Activated CD8-positive, alpha-beta T cell treated with anti-CD3 and anti-CD28 coated beads for 36 hours (primary cell): ENCODE data around the gene DDX56. TPM values are rescaled to one million over a fixed set of nuclear protein-coding genes. Genes with fewer than 3 reads are reported as not detected.
A peak's percentile ranks its signal among the peaks of the same experiment; 100 is the strongest.

Experiments used
- ATAC-seq: fragments of 200-7000 bp; cut with Tn5 transposase; one replicate; pipeline ENCODE4 v1.10.0; 2021; ENCODE audit warnings: mild to moderate bottlenecking, moderate library complexity
- CTCF ChIA-PET: fragments of 350-600 bp; sonication (Branson Sonifier 250); formaldehyde crosslinking; loops from one replicate; lab custom pipeline; 2021; ENCODE audit warnings: antibody characterized with exemption; lab: Charles Lee
- POLR2A ChIA-PET: fragments of 350-600 bp; sonication (Branson Sonifier 250); formaldehyde crosslinking; loops from one replicate; lab custom pipeline; 2021; ENCODE audit warnings: antibody characterized with exemption; lab: Charles Lee
- DNase-seq: peaks from one replicate; pipeline ENCODE4 v3.0.0-alpha.2; 2020
- H3K27ac Mint-ChIP-seq: one replicate; pipeline ENCODE4 v1.8.0; 2021; ENCODE audit warnings: mild to moderate bottlenecking, mixed read lengths
- H3K27me3 Mint-ChIP-seq: one replicate; pipeline ENCODE4 v1.8.0; 2021; ENCODE audit warnings: mixed read lengths
- H3K36me3 Mint-ChIP-seq: one replicate; pipeline ENCODE4 v1.8.0; 2021; ENCODE audit warnings: low read depth, mixed read lengths
- H3K4me1 Mint-ChIP-seq: one replicate; pipeline ENCODE4 v1.8.0; 2021; ENCODE audit warnings: low read depth, mixed read lengths
- H3K4me3 Mint-ChIP-seq: one replicate; pipeline ENCODE4 v1.8.0; 2021; ENCODE audit warnings: mild to moderate bottlenecking, moderate library complexity, mixed read lengths
- H3K9me3 Mint-ChIP-seq: one replicate; pipeline ENCODE4 v1.8.0; 2021; ENCODE audit warnings: mixed read lengths
- CTCF ChIP-seq: fragments of 200-600 bp; IDR thresholded peaks from one replicate; pipeline ENCODE4 v1.8.0; 2022; ENCODE audit warnings: antibody characterized with exemption, mild to moderate bottlenecking
- intact Hi-C: fragments of 100-400 bp; cut with micrococcal nuclease; formaldehyde crosslinking; loops from one replicate; pipeline ENCODE4 v1.10.0; 2022
- total RNA-seq, 2 experiments: library from RNA; stranded (reverse); gene quantifications; one replicate each; pipeline ENCODE4 v1.2.3, GENCODE V29; 2021

Gene DDX56
- total RNA-seq, 2 experiments from 2014 or later = 92.3 to 98.3 TPM

GRCh38 chr7:44587843-44588711 is 14.4 kb upstream of the DDX56 start:
- ATAC-seq (peak; percentile 89), DNase-seq (peak; percentile 85)
- ChIA-PET CTCF (interaction anchor here (0.5 to 1.6 kb wide), 12 partner anchors 12 to 338 kb away, joined by 3 to 6 read pairs (median 4); no protein-coding TSS in a partner anchor), POLR2A (interaction anchor here (0.8 to 1.2 kb wide), 3 partner anchors 15 to 236 kb away, joined by 3 to 7 read pairs (median 3); partner anchors contain the start of gene DDX56)
- H3K4me3 Mint-ChIP-seq = no peak overlapping the region
- peaks cover 8% of the 10 kb centered on the region for H3K4me1 Mint-ChIP-seq
- intact Hi-C loops = loop anchor here (10.0 kb wide), 1 partner anchor 167 kb away; no protein-coding TSS in a partner anchor
- H3K9me3 Mint-ChIP-seq = no peaks in the 10 kb centered on the region
- no peaks in the 10 kb centered on the region for H3K36me3 Mint-ChIP-seq
- H3K27me3 Mint-ChIP-seq = no peaks in the 10 kb centered on the region
- H3K27ac Mint-ChIP-seq = no peak overlapping the region
- peak; percentile 79 for TF ChIP-seq CTCF

- Mint-ChIP-seq H3K4me3 (peak overlapping the region; percentile 93), H3K36me3 (peaks cover 28% of the 10 kb centered on the region), H3K27ac (peak overlapping the region; percentile 95), H3K27me3 (no peaks in the 10 kb centered on the region), H3K4me1 (peaks cover 32% of the 10 kb centered on the region), H3K9me3 (no peaks in the 10 kb centered on the region)
- ChIA-PET POLR2A (interaction anchor here (0.8 to 3.2 kb wide), 9 partner anchors 8 to 302 kb away, joined by 3 to 32 read pairs (median 4); partner anchors contain the start of genes DDX56, OGDH and PURB), CTCF (interaction anchor here (0.9 to 1.5 kb wide), 3 partner anchors 9 to 73 kb away, joined by 3 read pairs; partner anchors contain the start of gene DDX56)
- ATAC-seq = no peak
- TF ChIP-seq CTCF = no peak
- DNase-seq = no peak
- intact Hi-C loops = loop anchor here (5.0 to 10.0 kb wide), 2 partner anchors 171 to 264 kb away; partner anchors contain the start of gene H2AZ2
Observed at GRCh38 chr7:44583146-44583865, 9.6 kb upstream of the DDX56 start.

- intact Hi-C loops = loop anchor here (5.0 to 10.0 kb wide), 2 partner anchors 173 to 265 kb away; partner anchors contain the start of gene H2AZ2
- Mint-ChIP-seq H3K4me3 (peak within 1 kb of the TSS; percentile 93), H3K27ac (peak within 1 kb of the TSS; percentile 95), H3K4me1 (peaks cover 30% of the 10 kb centered on the region), H3K27me3 (no peaks in the 10 kb centered on the region), H3K36me3 (peaks cover 30% of the 10 kb centered on the region), H3K9me3 (no peaks in the 10 kb centered on the region)
- TF ChIP-seq CTCF = no peak
- POLR2A ChIA-PET = interaction anchor here (0.5 to 3.2 kb wide), 20 partner anchors 10 to 1650 kb away, joined by 3 to 32 read pairs (median 4); partner anchors contain the start of genes DDX56, H2AZ2, MRPL32 and OGDH
- DNase-seq (peak; percentile 100), ATAC-seq (peak; percentile 97)
- CTCF ChIA-PET = interaction anchor here (0.7 to 3.9 kb wide), 10 partner anchors 9 to 303 kb away, joined by 3 to 28 read pairs (median 4); partner anchors contain the start of genes H2AZ2 and PURB
Observed at GRCh38 chr7:44581879-44582603, 8.3 kb upstream of the DDX56 start, which contains the start of gene TMED4. TMED4 (minus strand) TSS chr7:44582231; CDS start chr7:44582206, 25 bp downstream.
